NB4 (cell line): Measurements from ENCODE around the gene NEB.

Experiments used
- CTCF ChIP-seq: IDR thresholded peaks from one replicate; pipeline ENCODE4 v1.5.1; 2012; ENCODE audit warnings: low read depth, low read length
- MAX ChIP-seq: IDR thresholded peaks from 2 replicates; pipeline ENCODE4 v1.6.1; 2011; ENCODE audit warnings: low read depth, low read length
- POLR2A ChIP-seq: IDR thresholded peaks from 2 replicates; pipeline ENCODE4 v1.6.1; 2011; ENCODE audit warnings: mild to moderate bottlenecking; ENCODE audit not compliant: insufficient read length; ENCODE audit errors: extremely low read depth

- TF ChIP-seq CTCF (no peak), POLR2A (no peak), MAX (no peak)
Observed at GRCh38 chr2:151459358-151459757, 274.9 kb downstream of the NEB start.
